GM10248 (cell line): ENCODE results near the gene RTN4R.

ENCODE experiments used
- CTCF ChIA-PET: fragments of 300-600 bp; sonication (Branson Sonifier 250); formaldehyde crosslinking; extraction: SDS; loops from one replicate; lab custom pipeline; 2021; ENCODE audit warnings: antibody characterized with exemption; lab: Yijun Ruan, JAX
- POLR2A ChIA-PET: fragments of 350-650 bp; sonication (Branson Sonifier 250); formaldehyde crosslinking; extraction: SDS; loops from one replicate; lab custom pipeline; 2020; ENCODE audit warnings: antibody characterized with exemption; lab: Yijun Ruan, JAX
- DNase-seq: peaks from one replicate; pipeline ENCODE4 v3.0.0; 2012; ENCODE audit errors: extremely low spot score
- TF ChIP-seq, protein P1 (sequence below): IDR thresholded peaks from 2 replicates; pipeline ENCODE4 v1.5.1; 2012; ENCODE audit warnings: mild to moderate bottlenecking, low read depth; ENCODE audit errors: extremely low read depth, missing control alignments, control extremely low read depth

The RTN4R gene

DNA sequence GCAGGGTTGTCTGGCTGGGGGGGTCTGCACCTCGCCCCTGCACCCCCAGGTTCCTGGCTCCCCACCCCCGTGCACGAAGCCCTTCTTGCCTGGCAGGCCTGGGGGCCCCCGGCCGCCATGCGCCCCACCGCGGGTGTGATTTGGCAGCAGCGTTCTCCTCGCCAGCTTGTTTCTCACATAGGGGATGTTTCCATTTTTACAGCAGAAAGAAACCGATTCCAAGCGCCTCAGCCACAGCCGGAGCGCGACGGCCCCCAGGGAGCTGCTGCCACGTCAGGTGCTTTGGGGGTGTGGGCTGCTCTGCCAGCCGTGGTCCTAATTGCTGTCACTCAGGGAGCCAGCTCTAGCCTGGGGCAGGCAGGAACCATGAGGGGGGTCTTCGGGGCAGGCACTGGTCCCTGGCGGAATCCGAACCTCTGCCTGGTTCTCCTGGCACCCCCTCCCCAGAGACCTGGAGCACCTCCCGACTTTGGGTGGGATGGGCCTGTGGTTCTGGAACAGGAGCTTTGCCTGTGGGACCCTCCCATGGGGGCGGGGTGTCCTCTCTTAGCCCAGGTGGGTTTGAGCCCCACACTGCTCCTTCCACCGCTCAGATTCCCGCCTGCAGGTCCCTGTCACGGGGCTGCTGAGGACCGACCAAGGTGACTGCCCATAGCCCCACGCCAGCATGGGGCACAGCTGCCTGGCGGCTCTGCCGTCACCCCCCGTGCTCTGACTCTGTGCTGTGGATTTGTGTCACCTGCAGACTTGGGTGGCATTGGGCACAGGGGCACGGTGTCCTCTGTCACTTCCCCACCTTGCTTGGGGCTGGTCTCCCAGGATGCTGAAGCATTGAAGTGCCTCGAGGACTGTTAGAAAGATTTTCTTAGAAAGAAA, 54.0 kb downstream of the RTN4R start:
- no peak for DNase-seq
- ChIA-PET POLR2A (no interaction called here), CTCF (interaction anchor here (1.2 to 2.9 kb wide), 3 partner anchors 9 to 25 kb away, joined by 3 to 7 read pairs (median 4); no protein-coding TSS in a partner anchor)
- TF ChIP-seq, protein P1, sequence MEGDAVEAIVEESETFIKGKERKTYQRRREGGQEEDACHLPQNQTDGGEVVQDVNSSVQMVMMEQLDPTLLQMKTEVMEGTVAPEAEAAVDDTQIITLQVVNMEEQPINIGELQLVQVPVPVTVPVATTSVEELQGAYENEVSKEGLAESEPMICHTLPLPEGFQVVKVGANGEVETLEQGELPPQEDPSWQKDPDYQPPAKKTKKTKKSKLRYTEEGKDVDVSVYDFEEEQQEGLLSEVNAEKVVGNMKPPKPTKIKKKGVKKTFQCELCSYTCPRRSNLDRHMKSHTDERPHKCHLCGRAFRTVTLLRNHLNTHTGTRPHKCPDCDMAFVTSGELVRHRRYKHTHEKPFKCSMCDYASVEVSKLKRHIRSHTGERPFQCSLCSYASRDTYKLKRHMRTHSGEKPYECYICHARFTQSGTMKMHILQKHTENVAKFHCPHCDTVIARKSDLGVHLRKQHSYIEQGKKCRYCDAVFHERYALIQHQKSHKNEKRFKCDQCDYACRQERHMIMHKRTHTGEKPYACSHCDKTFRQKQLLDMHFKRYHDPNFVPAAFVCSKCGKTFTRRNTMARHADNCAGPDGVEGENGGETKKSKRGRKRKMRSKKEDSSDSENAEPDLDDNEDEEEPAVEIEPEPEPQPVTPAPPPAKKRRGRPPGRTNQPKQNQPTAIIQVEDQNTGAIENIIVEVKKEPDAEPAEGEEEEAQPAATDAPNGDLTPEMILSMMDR: no peak

DNA sequence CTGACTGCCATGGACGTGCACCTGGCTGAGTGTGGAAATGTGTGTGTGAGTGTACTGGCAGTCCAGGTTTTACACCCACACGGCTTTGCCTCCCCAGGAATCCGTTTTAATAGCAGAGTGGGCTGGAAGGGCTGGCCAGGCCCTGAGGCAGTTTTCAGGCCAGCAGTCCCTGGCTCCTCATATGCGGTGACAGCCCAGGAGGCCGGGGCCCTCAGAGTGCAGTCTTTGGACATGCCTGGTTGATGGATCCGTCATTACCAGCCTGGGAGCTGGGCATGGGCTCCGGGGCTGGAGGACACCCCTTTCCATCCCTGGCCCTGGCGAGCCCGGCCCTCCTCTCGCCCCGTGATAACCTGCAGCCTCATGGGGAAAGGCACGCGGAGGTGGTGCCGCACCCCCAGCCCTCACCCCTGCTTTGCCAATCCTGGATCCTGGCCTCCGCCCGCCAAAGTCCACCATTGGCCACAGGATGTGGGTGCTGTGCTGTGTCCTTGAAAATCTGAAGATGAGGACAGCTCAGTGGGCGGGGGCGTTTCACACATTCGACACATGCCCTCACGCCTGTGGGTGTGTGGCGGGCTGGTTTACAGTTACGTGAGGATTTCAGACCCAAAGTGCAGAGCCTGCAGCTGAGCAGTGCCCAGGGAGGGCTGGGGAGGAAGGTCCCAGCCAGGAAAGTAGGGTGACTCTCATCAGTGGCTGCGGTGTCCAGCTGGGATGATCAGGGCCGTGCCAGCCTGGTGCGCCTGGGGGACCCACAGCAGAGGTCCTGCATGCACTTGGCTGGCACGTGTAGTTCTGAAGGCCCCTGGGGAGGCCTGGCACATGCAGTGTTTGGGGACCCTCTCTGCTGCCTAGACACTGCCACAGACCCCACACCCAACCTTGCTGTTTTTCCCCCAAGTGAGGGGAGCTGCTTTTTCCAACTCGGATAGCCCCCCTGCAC, 55.1 kb downstream of the RTN4R start:
- ChIA-PET POLR2A (no interaction called here), CTCF (interaction anchor here (1.2 to 1.3 kb wide), 2 partner anchors 10 to 26 kb away, joined by 3 to 4 read pairs; no protein-coding TSS in a partner anchor)
- DNase-seq: no peak
- TF ChIP-seq, protein P1: no peak

DNA sequence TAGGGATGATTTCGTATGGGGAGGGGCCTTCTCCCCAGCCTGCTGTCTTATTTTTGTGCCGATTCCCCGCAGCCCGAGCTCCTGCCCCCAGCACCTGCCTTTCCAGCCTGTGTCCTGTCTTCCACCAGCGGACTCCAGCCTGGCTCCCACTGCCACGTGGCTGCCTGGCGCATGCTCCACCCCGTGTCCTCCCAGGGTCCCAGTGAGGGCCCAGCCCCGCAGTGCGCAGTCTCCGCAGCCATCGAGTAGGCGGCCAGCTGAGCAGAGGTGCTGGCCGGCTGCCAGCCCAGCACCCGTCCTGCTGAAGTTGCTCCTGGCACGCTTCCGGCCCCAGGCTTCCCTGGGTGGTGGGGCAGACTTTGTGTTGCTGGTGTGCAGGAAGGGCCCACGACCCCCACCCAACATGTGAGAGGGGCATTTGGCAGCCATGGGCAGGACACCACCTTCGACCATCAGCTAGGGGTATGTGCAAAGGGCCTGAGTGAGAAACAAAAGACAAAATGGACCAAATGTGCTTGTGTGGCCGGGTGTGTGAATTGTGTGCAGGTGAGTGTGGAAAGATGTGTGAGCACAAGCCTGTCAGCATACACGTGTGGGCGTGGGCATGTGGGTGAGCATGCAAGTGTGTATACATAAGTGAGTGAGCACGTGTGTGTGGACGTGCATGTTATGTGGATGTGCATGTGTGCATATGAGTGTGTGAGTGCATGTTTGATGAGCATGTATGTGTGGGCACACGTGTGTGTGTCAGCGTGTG, 55.9 kb downstream of the RTN4R start:
- CTCF ChIA-PET: interaction anchor here (0.9 kb wide), 1 partner anchor 27 kb away, joined by 3 read pairs; no protein-coding TSS in a partner anchor
- DNase-seq: no peak

DNA sequence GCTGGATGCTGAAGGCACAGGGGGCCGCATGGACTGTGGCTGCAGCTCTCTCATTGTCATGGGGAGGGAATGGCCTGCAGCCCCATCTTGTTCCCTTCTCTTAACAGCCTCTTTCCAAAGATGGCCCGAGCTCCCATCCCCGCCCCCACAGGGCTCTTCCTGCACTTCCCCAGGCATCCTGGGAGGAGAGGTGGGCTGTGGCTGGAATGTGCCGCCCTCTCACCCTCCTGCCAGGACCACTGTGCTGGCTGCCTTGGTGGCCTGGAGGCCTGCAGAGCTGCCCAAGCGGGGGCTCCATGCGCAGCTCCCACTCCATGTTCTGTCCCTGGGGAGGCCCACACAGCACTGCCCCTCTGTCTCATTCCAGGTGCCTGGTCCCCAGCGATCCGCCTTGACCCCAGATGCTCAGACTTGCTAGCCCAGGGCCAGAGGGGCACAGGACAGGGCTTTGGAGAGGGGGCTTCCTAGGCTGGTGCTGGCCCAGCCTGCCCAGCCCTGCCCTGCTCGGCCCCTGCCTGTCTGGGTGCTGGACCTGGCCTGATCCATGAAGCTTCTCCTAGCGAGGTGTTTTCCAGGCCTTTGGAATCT, 56.6 kb downstream of the RTN4R start:
- ChIA-PET POLR2A (interaction anchor here (0.6 kb wide), 1 partner anchor 279 kb away, joined by 3 read pairs; no protein-coding TSS in a partner anchor), CTCF (interaction anchor here (0.9 kb wide), 1 partner anchor 27 kb away, joined by 3 read pairs; no protein-coding TSS in a partner anchor)
- TF ChIP-seq, protein P1: no peak
- DNase-seq: no peak

More for the DNA sequence above, 55.9 kb downstream of the RTN4R start:
- POLR2A ChIA-PET: no interaction called here
- TF ChIP-seq, protein P1: no peak

DNA sequence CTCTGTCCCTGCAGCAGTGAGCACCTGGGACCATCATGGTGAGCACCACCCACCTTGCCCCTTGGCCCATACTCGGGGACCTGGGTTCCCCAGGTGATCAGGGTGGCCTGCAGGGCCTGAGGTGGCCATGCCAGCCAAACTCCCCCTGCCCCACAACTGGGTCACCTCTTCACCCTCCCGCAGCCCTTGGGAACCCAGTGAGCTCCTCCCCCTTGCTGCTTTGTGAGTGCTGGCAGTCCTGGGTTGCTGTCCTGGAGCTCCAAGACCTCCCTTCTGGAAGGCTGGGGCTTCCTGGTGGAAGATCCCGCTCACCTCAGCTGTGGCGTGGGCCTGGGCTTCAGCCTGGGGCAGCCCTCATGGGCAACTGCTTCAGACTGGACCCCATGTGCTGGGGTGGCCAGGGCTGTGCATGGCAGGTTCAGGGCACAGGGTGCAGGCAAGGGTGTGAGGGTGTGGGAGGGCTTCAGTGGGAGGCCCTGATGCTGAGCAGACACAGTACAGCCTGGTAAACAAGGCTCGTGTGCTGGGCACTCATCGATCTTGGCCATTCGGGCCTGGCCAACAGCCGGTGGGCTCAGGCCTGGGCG, 57.6 kb downstream of the RTN4R start:
- ChIA-PET CTCF (interaction anchor here (1.1 to 1.8 kb wide), 3 partner anchors 17 to 54 kb away, joined by 3 to 5 read pairs (median 3); no protein-coding TSS in a partner anchor), POLR2A (interaction anchor here (0.6 kb wide), 1 partner anchor 279 kb away, joined by 3 read pairs; no protein-coding TSS in a partner anchor)
- TF ChIP-seq, protein P1: no peak
- DNase-seq: no peak
